Stimulated activated CD8-positive, alpha-beta memory T cell treated with anti-CD3 and anti-CD28 coated beads, Interleukin-12 subunit alpha, Interleukin-12 subunit beta, amount 100 ng/mL, for 24 hours (primary cell): Measurements from ENCODE around the gene UBXN10.

Experiments used
- DNase-seq: peaks from one replicate; pipeline ENCODE4 v3.0.0-alpha.2; 2020; ENCODE audit errors: extremely low read depth

UBXN10 gene

DNA sequence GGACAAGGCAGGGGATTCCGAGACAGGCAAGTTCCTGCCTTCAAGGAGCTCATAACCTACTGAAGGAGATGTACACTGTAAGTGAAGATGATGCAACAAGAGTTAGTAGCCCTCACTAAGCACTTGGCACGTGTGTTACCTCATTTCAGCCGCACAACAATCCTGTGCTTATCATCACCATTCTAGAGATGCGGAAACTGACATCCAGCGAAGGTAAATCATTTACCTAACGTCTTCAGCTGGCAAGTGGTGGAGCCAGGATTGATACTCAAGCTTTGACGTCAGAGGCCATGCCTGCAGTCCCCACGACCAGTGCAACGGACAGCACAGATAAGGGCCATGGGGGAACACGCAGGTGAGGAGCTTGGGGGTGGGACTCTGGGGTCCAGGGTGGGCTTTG, 2.9 kb upstream of the UBXN10 start:
- no peak for DNase-seq

DNA sequence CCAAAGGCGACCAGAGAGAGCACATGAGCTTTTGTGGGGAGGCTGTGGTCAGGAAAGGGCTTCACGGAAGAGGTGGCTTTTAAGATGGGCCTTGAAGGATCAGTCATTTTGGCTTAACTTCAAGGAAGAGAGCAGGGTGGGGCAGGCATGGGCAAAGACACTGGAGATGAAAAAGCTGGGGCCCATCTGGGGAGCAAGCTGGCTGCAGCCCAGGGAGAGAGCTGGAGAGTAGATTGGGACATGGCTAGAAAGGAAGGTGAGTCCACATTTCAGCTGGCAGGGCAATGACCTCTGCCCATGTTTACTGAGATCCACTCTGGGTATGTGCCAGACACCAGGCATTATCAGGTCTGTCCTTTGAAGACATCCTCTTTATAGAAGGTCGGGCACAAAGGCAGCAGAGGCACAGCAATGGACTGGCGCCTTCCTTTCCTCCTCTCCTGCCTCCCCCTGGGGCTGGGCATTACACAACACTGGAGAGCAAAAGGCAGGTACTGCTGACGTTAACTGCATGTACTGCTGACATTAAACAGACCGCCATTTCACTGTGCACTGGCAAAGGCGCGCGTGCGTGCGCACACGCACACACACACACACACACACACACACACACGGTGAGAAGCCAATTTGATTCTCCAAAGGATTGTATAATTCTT, 2.2 kb upstream of the UBXN10 start:
- no peak for DNase-seq

DNA sequence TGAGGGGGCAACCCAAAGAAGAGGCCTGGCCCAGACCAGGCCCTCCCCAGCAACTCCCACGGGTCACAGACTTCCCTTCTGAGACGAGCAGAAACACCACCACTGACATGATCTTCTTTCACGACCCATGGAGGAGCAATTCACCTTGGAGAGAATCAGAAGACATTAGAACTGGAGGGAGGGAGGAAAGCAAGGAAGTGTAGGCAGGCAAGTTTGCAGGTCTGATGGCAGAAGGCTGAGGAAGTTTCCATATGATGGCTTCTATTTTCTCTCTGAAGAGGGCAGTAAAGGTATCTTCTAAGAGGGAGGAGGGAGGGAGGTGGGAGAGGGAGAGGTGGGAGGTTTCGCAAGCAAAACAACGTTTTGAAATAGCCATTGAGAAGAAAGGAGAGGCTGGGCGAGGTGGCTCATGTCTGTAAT, 1.4 kb upstream of the UBXN10 start:
- DNase-seq = no peak

DNA sequence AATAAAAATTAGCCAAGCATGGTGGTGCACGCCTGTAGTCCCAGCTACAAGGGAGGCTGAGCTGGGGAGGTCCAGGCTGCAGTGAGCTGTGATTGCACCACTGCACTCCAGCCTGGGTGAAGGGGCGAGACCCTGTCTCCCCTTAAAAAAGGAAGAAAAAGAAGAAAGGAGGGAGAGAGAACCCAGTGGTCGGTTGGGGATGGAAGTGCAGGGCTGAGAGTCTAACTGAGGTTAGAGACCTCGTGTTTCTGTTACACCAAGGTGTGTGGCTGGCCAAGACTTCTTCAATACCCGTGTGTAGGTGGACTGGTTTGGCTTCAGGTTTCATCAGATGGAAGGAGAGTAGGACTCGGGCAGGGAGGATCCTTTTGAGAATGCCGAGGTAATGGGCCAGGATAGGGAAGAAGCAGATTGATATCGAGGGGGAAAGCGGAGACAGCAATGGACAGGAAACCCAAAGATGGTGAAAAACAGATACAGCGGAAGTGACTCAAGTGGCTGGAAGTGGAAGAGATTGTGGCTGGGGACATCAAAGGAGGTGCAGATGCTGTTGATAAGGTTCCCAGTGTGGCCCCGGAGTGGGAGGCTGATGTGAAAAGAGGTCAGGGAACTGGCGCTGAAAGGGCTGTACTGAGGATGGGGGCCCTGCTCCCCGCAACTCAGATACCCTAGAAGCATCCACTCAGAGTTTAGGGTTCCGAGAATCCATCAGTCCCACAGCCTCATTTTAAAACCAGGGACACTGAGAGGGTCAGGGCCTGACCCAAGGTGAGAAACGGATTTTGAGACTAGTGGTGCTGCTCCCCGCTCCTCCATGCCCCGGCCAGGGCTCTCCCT, 681 bp upstream of the UBXN10 start:
- DNase-seq = peak; percentile 22

DNA sequence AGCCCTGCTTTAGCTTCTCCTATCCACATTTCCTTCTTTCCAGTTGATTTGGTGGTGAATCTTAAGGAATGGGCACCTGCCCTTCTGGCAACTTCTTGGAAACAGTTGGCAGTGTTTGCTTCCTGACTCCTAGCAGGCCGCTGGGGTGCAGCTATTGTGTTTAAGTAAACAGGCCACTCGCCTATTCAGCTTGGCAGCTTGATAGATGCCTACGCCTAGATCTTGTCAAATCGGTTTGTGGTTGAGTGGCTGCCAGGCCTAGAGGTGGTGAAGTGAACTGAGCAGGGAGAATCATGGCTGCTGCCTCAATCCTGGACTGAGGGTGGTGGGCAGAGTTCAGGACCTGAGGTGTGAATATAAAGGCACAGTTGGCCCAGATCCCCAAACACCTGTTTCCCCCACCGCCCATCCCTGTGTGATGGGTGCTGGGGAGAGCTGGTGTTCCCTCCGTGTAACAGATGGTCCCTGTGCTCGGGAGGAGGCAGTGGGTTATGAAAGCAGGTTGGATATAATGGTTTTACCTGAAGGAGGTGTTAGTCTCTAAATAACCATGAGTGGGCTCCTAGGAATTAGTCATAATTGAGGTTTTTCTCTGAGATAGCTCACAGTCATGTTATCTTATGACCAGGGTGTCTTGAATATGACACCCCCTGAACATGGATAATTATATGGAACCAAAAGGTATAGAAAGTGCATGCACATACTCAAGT, 1.4 kb downstream of the UBXN10 start:
- DNase-seq = no peak

DNA sequence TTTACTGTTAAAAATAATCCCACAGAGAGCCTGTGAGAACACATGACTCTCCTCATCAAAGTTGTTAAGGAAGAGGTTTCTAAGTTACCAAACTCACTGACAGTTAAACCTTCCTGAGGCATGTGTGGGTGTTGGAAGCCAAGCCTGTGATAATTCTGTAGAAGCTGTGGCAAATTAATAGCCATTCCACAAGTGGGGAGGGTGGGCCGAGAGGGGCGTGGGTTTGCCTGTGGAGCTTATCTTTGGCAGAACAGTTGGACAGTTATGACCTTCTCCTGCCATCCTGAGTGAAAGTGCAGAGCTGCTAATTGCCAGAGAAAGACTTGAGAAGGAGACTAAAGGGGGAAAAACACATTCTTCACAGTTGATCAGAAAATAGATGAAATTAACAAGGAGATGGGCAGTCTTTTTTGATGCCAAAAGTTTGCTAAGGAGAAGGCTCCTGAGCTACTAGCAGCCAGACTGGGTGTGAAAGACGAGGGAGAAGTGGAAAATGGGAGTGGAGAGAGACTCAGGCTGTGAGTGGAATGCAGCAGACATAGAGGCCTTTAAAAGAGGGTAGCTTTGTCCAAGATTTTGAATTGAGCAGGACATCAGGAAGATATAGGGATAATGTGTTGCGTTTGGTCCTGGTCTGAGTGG, 2.0 kb downstream of the UBXN10 start:
- DNase-seq = no peak

DNA sequence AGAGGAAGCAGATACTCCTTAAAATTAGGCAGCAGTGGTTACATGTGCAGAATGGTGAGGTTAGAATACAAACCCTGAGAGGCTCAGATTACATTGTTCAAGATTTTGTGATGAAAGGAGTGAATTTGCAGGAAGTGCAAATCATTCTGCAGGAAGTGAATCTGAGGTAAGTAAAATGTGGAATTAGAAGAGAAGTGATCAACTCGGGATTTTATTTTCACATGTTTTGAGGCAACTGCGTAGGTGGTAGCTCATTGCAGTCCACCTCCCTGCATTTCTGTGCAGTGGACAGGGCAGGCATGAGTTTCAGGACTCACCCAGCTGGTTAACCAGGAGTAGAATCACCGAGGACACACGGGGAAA, 2.5 kb downstream of the UBXN10 start:
- DNase-seq = no peak

DNA sequence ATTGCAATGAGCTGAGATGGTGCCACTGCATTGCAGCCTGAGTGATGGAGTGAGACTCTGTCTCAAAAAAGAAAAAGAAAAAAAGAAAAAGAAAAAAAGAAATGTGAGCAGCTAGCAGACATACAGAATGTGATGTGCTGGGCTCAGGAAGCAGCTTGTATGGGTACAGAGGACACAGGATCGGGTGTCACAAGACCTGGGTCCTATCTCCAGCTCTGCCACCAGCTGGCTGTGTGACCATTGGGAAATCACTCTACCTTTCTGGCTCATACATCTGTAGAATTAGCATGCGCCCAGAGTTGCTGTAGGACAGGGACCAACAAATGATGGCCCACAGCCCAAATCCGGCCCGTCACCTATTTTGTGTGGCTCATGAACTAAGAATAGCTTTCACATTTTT, 3.8 kb downstream of the UBXN10 start:
- no peak for DNase-seq

DNA sequence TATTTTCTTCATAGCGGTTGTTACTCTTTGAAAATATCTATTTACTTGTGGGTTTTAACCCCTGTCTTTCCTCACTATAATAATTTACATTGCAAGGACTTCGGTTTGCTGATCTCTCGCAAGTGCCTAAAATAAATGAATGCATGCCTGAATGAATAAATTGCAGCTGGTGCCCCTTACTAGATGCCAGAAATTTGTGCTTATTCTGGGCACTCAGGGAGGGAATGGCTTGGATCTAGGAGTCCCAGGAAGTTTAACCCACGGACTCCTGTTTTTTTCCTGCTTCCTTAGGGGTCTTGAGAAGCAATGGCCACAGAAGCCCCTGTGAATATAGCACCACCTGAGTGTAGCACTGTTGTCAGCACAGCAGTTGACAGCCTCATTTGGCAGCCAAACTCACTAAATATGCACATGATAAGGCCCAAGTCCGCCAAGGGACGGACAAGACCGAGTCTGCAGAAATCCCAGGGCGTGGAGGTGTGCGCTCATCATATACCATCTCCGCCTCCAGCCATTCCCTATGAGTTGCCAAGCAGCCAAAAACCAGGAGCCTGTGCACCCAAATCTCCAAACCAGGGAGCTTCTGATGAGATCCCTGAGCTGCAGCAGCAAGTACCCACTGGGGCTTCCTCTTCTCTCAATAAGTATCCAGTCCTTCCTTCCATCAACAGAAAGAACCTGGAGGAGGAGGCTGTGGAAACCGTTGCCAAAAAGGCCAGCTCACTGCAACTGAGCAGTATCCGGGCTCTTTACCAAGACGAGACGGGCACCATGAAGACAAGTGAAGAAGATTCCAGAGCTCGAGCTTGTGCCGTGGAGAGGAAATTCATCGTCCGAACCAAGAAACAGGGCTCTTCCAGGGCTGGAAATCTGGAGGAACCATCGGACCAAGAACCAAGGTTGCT, 4.6 kb downstream of the UBXN10 start:
- no peak for DNase-seq

DNA sequence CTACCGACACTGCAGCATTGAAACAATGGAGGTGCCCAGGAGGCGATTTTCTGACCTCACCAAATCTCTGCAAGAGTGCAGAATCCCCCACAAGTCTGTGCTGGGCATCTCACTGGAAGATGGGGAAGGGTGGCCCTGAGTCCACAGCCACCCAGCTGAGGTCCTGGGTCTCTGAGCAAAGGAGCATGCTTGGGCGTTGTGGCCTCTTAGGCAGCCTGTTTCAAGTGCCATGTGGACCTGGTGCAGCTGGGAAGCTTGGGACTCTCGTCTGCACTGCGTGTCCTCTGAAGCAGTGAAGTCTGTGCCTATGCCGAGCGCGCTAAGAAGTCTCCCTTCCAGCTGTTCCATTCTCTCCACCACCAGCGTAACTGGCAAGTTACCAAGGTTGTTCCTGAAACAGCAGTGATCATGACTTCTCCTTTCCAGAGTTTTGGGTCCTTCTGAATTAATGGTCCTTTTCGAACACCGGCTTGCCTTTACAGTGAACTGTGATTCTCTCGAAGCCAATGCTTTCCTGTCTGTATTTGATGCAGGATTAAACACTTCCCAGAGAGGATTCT, 5.5 kb downstream of the UBXN10 start:
- no peak for DNase-seq

DNA sequence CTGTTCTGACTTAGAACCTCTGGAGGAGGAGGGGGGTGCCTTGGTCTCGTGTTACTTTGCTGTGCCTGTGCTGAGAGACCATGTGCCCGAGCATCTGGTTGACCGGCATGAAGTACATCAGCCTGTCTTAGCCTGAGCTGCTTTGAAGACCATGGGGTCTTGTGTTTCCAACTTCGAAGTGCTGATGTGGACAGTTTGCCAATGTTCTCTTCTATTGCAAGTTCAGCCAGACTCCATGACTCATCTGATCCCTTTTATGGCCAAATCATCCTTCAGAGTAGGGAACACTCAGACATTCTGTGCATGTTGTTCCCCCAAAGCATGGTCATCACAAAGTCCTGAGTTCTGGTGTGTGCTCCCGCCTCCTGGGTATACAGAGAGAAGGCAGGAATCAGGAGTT, 6.5 kb downstream of the UBXN10 start:
- no peak for DNase-seq

DNA sequence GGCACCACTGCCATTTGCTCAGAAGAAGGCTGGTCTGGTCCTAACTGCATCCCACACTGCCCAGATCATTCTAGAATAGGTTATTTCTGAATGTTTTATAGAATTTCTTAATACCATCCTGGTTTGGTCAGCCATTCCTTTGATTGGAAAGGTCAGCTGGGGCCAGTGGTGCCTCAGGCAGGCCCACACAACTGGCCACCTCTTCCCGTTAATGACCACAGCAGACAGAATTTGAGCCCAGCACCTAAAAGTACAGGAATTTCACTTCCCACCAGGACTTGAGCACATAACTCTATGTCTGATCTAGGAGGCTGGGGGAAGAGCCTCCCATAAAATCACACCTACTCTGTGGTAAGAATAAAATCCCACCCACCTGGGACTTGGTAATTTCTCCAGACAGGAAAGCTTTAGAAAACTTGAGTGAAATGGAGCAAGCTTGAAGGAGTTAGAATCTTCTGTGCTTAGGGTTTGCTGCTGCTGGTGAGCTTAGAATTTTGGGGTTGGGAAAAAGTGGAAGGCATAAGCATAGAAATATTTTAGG, 7.0 kb downstream of the UBXN10 start:
- DNase-seq = no peak

DNA sequence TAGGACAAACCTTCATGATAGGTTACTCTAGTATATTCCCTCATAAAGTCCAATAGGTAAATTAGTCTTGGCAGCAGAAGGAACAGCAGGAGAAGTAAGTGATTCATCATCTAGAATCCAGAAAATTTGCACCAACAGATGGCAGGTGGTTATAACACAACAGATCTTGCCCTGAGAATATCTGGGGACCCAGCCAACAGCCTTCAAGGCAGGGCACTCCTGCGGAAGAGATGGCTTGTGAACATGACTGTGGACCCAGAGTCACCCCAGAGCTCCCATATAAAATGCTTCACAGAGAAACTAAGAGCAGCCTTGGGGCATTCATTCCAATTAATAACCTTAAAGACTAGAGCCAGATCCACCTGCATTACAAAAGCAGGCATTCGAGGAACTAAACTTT, 8.3 kb downstream of the UBXN10 start:
- DNase-seq = no peak

DNA sequence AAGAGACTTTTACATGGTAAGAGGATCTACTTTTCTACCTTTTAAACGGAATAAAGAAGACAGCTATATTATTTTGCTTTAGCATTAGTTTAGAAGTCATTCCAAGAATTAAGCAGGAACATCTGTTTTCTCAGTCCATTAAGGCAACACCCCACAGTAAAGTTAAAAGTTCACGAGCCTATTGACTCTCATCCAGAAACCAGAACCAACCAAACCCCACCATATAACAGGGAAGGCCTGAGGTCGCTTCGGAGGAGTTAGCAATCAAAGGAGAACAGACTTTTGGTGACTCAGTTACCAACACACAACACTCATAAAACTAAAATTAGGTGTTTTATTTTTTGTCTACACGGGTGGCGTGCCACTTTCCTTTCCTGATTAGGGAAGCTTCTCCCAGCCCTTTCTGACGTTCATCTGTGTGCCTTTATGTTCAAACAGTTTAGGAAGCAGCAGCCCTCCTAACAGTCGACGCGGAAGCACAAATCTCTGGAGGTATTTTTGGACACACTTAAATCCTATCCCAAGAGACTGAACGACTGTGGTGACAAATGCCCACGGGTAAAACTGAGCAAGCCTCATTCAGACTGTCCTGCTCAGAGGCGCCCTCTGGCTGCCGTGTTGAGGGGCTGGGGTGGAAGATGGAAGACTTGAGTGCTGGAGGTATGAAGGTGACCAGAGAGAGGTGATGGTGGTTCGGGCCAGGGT, 9.0 kb downstream of the UBXN10 start:
- peak; percentile 52 for DNase-seq

DNA sequence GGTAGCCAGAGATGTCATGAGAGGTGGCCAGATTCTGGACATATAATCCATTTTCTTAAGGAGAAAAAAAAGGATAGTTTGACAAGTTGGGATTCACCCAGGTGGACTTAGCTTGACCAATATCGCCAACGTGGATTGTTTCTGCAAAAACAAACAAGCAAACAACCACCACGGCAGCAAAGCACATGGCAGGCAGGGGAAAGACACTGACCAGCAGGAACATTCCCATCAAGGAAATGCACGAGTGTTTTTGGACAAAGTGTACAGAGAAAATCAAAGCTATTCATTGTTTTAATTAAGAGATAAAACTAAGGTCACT, 9.5 kb downstream of the UBXN10 start:
- DNase-seq = no peak

DNA sequence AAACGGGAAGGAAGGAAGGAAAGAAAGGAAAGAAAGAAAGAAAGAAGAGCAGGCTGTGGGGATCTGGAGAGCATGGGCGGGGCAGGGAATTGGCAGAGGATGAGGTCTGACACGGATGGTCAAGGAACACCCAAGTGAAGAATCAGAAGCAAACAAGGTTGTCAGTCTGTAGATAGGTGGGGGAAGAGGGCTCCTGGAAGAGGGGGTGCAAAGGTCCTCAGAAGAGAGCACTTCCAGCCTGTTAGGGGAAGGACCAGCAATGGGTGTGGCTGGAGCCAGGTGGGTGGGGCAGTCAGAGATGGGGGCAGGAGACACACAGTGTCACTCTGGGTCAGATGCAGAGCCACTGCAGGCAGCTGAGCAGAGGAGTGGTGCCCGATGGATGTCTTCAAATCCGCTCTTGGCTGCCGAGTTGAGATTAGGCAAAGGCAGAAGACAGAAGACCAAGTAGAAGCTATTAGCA, 11.5 kb downstream of the UBXN10 start:
- no peak for DNase-seq

DNA sequence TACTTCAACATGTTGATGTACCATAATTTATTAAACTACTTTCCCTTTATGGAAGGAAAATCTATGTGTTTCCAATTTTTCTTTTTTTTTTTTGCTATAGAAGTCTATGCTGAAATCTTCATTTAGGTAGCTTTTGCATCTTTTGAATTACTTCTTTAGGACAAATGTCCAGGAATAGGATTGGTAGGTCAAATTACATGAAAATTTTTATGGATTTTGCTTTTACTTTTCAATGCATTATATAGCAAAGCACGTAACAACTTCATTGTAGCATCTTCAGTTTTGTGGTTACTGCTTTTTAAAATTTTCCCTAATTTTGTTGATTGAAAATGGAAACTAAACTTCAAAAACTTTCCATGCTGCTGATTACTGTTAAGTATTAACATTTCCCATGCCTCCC, 12.4 kb downstream of the UBXN10 start:
- no peak for DNase-seq

DNA sequence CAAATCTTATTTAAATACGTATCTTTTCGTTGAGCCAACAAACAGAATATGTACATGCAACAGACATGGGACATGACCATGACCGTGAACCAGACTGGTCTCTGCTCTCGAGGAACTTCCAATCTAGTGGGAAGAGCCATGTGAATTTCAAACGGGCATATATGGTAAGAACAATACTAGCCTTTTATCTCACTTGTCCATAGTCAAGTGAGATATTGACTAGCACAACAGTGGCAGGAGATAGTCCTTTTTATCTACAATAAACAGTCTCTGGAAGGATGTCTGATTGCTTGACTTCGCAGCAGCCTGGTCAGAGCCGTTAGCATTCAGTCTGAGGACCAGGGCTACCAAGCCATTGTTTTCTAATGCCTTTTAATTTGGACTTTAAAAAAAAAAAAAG, 13.0 kb downstream of the UBXN10 start:
- DNase-seq = no peak

DNA sequence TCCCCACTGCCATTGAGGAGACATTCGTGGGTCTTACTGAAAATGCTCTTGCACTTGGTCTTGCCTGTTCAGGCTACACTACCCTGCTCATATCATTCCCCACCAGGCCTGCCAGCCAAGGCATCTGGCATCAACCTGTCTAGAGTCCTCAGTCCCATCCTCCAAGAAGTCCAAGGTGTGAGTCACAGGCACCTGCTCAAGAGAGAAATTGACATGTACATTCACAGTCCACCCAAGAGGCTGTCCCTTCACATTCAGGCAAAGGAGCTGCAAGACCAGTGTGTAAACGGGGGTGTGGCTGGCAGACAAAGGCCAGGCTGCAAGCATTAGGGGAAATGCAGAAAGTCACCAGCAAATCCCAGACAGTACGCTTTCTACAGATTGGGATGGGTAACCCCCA, 13.5 kb downstream of the UBXN10 start:
- DNase-seq = no peak

DNA sequence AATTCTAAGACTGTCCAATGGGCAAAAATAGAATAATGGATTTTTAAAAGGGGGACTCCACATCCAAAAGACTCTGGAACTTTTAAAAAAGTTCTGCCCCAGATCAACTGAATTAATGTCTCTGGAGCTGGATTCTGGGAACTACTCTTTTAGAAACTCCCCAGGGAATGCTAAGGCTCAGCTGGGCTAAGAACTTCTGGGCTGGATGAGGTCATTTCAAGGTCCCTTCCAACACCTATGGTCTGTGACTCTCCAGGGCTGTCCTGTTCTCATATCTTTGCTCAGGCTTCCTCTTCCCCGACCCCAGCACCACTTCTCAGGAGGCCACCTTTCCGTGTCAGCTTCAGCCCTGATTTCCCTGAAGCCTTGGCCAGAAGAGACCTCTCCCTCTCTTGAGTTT, 13.9 kb downstream of the UBXN10 start:
- DNase-seq = no peak
